HG03558 (cell line): ENCODE results near the gene SRL.

ENCODE experiments used
- ATAC-seq: cut with Tn5 transposase; IDR thresholded peaks from one replicate; pipeline ENCODE4 v1.9.1; 2021; ENCODE audit warnings: moderate number of reproducible peaks; ENCODE audit not compliant: unreplicated experiment; ENCODE audit errors: extremely low read depth

Gene SRL

DNA sequence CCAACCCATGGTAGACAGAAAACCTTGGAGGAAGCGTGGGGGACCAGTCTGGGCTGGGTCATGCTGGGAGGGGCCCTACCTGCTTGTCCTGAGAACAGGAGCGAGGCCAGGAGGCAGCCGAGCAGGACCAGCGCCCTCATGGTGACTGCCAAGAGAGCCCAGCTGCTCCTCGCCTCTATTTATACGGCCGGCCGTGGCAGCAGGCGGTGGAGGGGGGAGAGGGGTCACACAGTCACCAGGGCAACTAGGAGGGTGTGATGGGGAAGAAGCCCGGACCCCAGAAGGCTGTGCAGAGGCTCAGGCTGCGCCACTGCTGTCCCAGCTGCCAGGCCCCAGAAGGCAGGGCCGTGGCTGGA, at the start of gene SRL:
SRL (minus strand) TSS at position 153 of the 356 bp plus-strand sequence; CDS start at position 140, 13 bp downstream.
- ATAC-seq, result no peak

GRCh38 chr16:4290236-4290830, 48.5 kb upstream of the SRL start:
- ATAC-seq, result no peak

- no peak for ATAC-seq
These were observed 46.5 kb upstream of the SRL start for GRCh38 chr16:4288148-4288921.

- no peak for ATAC-seq
These were observed 43.3 kb upstream of the SRL start for GRCh38 chr16:4285167-4285566.

GRCh38 chr16:4283939-4284338, 42.1 kb upstream of the SRL start:
- no peak for ATAC-seq

DNA sequence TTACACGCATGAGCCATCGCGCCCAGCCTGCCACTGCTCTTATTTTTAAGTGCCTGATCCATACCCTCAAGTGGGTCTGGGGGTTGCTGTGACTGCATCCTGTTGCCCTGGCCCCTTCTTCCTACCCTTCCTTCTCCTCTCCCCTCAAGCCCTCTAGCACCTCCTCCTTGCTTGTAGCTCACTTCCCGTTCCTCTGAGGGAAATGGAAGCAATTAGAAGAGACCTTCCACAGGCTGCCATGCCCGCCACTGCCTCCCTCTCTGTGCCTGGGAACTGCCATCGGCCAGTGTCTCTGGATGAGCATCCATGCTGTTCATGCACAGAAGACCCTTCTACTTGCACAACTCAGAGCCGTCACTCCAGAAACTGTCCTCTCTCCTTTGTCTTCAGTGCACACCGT, 41.6 kb upstream of the SRL start:
- no peak for ATAC-seq

- ATAC-seq, result no peak
These were observed 38.7 kb upstream of the SRL start for GRCh38 chr16:4280625-4281024.

DNA sequence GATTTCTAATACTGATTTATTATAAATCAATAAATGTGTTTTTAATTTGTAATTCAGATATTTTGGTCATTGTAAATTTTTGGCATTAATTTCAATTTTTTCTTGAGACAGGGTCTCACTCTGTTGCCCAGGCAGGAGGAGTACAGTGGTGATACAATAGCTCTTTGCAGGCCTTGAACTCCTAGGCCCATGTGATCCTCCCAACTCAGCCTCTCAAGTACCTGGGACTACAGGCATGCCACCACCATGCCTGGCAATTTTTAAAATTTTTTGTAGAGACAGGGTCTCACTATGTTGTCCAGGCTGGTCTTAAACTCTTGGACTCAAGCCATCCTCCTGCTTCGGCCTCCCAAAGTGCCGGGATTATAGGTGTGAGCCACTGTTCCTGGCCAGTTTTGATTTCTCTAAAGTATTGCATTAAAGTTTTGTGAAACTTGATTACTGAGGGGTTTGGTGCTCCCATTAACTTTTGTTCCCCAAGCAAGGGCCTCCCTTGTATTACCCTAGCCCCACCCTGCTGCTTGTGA, 36.2 kb upstream of the SRL start:
- no peak for ATAC-seq

GRCh38 chr16:4275861-4276260, 34.0 kb upstream of the SRL start:
- no peak for ATAC-seq

DNA sequence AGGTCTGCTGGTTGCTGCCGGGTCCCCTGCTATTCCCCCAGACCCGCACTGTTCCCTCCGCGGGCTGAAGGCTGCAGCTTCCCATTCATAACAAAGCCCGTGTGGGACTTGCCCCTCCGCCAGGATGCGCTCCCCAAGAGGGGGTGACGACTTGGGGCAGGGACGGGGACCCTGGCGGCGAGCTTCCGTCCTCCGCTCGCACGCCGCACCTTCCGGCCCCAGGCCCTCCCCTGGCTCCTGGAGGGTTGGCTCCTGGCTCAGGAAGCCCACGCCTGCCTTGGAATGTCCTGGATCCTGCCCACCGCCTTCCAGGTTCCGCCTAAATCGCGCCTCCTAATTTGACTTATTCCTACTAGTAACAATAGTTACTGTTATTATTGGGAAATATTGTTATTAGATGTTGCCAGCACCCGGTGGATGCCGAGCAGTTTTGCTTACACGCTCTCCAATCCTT, 32.0 kb upstream of the SRL start:
- ATAC-seq, result no peak

DNA sequence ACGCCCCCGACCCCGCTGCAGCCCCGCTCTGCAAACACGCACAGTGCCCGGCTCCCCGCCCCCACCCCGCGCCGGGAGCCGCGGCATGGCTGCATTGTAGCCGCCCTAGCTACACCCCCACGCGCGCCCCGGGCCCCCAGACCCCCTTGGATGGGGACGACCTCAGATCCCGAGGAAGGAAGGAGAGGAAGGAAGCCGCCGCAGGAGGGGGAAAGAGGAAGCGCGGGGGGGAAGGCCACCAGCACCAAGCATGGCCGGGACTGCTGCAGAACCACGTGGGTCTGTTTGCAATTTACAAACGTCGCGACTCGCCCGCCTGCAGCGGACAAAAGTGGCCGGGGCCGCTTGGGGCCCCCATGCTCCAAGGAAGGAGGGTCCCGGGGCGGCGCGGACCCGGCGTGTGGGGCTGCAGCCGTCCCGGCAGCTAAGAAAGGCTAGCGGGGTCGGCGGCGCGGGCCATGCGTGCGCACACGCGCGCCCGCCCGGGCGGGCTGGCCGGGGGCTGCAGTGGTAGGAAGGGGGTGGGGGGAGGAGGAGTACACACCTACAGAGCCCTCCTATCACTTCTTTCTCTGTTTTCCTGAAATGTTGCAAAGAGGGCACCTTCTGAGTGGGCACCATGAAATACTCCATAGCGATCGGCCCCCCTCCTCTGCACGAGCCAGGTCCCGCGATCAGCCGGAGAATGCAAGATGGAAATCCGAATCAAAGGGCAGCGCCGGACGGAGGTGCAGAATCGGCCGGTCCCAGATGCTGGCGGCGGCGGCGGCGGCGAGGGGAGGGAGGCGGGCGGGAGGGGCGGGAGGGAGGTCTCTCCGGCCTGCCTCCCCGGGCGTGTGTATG, 30.5 kb upstream of the SRL start:
- no peak for ATAC-seq

GRCh38 chr16:4271176-4272113, 29.6 kb upstream of the SRL start:
- no peak for ATAC-seq

DNA sequence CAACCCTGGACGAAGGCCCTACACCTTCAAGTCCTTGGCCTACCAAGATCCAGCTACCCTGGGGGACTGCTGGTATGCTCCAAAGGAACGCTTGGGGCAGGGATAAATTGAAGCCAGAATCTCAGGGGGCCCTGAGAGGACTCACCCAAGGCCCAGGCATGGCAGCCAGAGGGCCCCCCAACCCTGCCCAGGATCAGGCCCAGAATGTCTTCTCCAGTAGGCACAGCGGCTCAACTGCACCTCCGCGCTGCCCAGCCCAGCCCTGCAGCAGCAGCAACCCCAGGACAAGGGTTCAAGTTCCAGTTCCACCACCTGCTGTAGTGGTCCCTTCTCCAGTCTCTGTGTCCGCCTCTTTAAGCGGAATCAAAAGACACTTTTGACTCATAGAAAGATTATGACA, 28.7 kb upstream of the SRL start:
- no peak for ATAC-seq

DNA sequence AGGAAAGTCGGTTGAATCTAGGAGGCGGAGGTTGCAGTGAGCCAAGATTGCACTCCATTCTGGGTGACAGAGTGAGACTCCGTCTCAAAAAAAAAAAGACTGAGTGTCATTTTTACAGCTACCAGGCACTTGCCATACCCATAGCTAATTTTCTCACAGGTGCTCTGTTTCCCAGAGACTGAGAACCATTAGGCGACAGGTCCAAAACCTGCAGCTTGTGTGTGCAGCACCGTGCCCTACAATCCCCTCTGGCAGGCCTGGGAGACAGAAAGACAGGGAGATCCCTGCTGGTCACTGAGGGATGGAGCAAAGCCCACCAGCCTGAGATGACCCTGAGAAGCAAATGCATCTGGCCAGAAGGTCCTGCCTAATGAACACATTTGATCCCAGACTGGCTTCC, 28.2 kb upstream of the SRL start:
- no peak for ATAC-seq

DNA sequence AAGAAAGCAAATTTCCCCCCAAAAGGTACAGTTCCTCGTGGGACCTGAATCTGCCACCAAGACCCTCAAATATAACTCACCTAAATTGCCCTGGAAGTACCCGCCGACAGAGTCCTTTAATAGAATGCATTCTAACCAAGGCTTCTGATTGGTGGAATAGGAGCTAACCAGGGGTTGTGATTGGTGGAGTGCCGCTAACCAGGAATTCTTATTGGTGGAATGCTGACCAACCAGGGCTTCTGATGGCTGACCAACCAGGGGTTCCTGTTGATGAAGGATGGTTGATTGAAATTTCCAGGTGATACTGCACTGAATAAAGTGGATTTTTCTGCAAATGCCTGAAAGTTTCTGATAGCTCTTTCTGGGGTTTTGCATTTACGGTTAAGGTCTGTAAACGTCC, 24.5 kb upstream of the SRL start:
- no peak for ATAC-seq

- ATAC-seq, result no peak
These were observed 23.8 kb upstream of the SRL start for GRCh38 chr16:4265676-4266075.

DNA sequence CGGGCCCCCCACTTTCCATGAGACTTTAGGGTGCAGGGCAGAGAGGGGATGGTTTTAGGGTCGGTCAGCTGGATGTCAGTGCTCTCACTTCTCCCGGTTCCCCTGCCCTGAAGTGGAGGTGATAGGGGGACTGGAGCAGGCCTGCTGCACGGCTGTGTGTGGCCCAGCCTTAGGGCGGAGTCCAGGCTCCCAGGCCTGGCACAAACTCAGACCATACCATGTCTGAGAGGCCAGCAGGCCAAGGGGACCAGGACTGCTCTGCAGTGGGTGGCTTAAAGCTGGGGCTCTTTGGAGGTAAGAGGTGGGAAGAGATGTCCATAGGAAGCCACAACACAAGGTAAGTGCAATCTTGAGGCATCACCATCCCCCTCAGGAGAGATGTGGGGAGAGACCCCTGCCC, 22.7 kb upstream of the SRL start:
- no peak for ATAC-seq

- ATAC-seq, result no peak
These were observed 21.9 kb upstream of the SRL start for GRCh38 chr16:4263504-4264436.

DNA sequence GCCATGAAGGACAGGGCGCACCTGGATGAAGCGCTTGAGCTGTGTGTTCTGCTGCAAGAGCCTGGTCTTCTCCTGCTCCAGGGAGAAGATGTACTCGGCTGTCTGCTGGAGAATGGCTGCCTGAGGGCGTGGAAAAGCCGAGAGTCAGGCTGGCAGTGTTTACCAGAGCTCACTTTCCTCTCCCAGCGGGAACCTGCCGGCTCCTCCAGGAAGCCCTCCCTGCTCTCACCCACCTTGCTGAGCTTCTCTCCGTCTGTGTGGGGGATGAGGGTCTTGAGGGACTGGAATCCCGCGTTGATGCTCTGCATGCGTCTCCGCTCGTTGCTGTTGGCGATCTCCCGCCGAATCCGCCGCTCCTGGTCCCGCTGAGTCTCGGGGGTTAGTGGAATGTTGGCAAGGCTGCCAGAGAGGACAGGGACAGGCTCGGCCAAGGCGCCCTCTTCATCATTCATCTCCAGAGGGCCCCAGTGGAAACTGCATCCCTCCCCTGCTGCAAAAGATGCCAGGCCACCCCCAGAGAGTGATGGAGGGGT, 20.5 kb upstream of the SRL start:
- no peak for ATAC-seq
